OCI-LY7 (cell line): Measurements from ENCODE around the gene C10orf95. TPM values are rescaled to one million over a fixed set of nuclear protein-coding genes. Genes with fewer than 3 reads are reported as not detected.

Experiments used
- BruUV-seq: library from RNA; stranded (reverse); fragments of 400-500 nt; replicated peaks from 2 replicates; lab custom pipeline; 2021; lab: Mats Ljungman, UMichigan
- CTCF ChIA-PET: fragments of 300-600 bp; sonication (Branson Sonifier 250); formaldehyde crosslinking; loops from one replicate; lab custom pipeline; 2022; ENCODE audit warnings: antibody characterized with exemption; ENCODE audit not compliant: unreplicated experiment; lab: Charles Lee
- POLR2A ChIA-PET: fragments of 300-600 bp; sonication (Branson Sonifier 250); formaldehyde crosslinking; loops from one replicate; lab custom pipeline; 2022; ENCODE audit warnings: antibody characterized with exemption; lab: Charles Lee
- DNase-seq: peaks from one replicate; pipeline ENCODE4 v3.0.0-alpha.2; 2015; ENCODE audit warnings: low spot score
- H2AFZ ChIP-seq: fragments of 200-600 bp; sonication (generic), shearing (Covaris generic); 2 replicates; pipeline ENCODE4 v1.6.1; 2014; ENCODE audit warnings: mild to moderate bottlenecking, antibody characterized with exemption, low read length, moderate library complexity
- H3K27ac ChIP-seq: fragments of 200-600 bp; sonication (generic); 2 replicates; pipeline ENCODE4 v1.5.1; 2014; ENCODE audit warnings: mixed run types, low read depth, mild to moderate bottlenecking, moderate library complexity, low read length, inconsistent platforms; ENCODE audit not compliant: poor library complexity, severe bottlenecking
- H3K36me3 ChIP-seq: fragments of 200-600 bp; sonication (generic); 2 replicates; pipeline ENCODE4 v1.6.1; 2014; ENCODE audit warnings: mild to moderate bottlenecking, antibody characterized with exemption, low read length, moderate library complexity, mixed read lengths; ENCODE audit not compliant: insufficient read depth
- H3K4me1 ChIP-seq: fragments of 200-600 bp; sonication (generic); 2 replicates; pipeline ENCODE4 v1.5.1; 2014; ENCODE audit warnings: mild to moderate bottlenecking, low read length; ENCODE audit not compliant: insufficient read depth, poor library complexity, severe bottlenecking
- H3K4me2 ChIP-seq: fragments of 200-600 bp; sonication (generic); 2 replicates; pipeline ENCODE4 v1.6.1; 2014; ENCODE audit warnings: mild to moderate bottlenecking, low read length
- H3K4me3 ChIP-seq: fragments of 200-600 bp; sonication (generic); 2 replicates; pipeline ENCODE4 v1.5.1; 2014; ENCODE audit warnings: mild to moderate bottlenecking, low read depth, low read length; ENCODE audit not compliant: poor library complexity, severe bottlenecking
- H3K79me2 ChIP-seq: fragments of 200-600 bp; sonication (generic); 2 replicates; pipeline ENCODE4 v1.6.1; 2016; ENCODE audit warnings: low read depth, mild to moderate bottlenecking, low read length, moderate library complexity, mixed read lengths; ENCODE audit not compliant: insufficient read depth
- H3K9me2 ChIP-seq: fragments of 200-600 bp; sonication (generic); 2 replicates; pipeline ENCODE4 v1.6.1; 2016; ENCODE audit warnings: mild to moderate bottlenecking, low read length, mixed read lengths; ENCODE audit not compliant: insufficient read depth
- H3K9me3 ChIP-seq: fragments of 200-600 bp; sonication (generic); 2 replicates; pipeline ENCODE4 v1.6.1; 2014; ENCODE audit warnings: mild to moderate bottlenecking, mixed run types, low read length, mixed read lengths
- H4K20me1 ChIP-seq: fragments of 200-600 bp; sonication (generic); 2 replicates; pipeline ENCODE4 v1.6.1; 2014; ENCODE audit warnings: mild to moderate bottlenecking, antibody characterized with exemption, low read length, moderate library complexity, mixed read lengths; ENCODE audit not compliant: insufficient read depth
- EZH2phosphoT487 ChIP-seq: fragments of 200-600 bp; sonication (generic); IDR thresholded peaks from 2 replicates; pipeline ENCODE4 v1.6.1; 2018; ENCODE audit warnings: low read depth, borderline replicate concordance, mild to moderate bottlenecking, mixed run types, antibody characterized with exemption, low read length, moderate library complexity, mixed read lengths
- intact Hi-C: fragments of 100-400 bp; cut with micrococcal nuclease; formaldehyde crosslinking; loops from one replicate; pipeline ENCODE4 v1.10.0; 2022; ENCODE audit not compliant: unreplicated experiment
- total RNA-seq, 2 experiments: library from RNA; depleted of rRNA in 1 of 2; stranded (reverse); fragments of >200 nt in 1 of 2; shearing (Covaris generic) in 1 of 2; gene quantifications; 2 replicates each; pipeline ENCODE4 v1.2.3, GENCODE V29; 2014 to 2022
- TF ChIP-seq, protein P1 (sequence below): fragments of 200-600 bp; sonication (generic); conservative IDR thresholded peaks from 2 replicates; pipeline ENCODE4 v1.5.1; 2014; ENCODE audit warnings: mild to moderate bottlenecking, antibody characterized with exemption, low read length, moderate library complexity, mixed read lengths

The C10orf95 gene
- total RNA-seq, 2 experiments from 2014 or later, result 0.67 to 3.3 TPM

- no peaks in the 10 kb centered on the region for H3K79me2 ChIP-seq
- peaks cover 12% of the 10 kb centered on the region for H3K4me1 ChIP-seq
- TF ChIP-seq EZH2phosphoT487, result no peak
- TF ChIP-seq, protein P1, sequence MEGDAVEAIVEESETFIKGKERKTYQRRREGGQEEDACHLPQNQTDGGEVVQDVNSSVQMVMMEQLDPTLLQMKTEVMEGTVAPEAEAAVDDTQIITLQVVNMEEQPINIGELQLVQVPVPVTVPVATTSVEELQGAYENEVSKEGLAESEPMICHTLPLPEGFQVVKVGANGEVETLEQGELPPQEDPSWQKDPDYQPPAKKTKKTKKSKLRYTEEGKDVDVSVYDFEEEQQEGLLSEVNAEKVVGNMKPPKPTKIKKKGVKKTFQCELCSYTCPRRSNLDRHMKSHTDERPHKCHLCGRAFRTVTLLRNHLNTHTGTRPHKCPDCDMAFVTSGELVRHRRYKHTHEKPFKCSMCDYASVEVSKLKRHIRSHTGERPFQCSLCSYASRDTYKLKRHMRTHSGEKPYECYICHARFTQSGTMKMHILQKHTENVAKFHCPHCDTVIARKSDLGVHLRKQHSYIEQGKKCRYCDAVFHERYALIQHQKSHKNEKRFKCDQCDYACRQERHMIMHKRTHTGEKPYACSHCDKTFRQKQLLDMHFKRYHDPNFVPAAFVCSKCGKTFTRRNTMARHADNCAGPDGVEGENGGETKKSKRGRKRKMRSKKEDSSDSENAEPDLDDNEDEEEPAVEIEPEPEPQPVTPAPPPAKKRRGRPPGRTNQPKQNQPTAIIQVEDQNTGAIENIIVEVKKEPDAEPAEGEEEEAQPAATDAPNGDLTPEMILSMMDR, result no peak
- no peak for DNase-seq
- no peaks in the 10 kb centered on the region for H3K9me3 ChIP-seq
- no peak overlapping the region for H3K27ac ChIP-seq
- no peaks in the 10 kb centered on the region for H3K9me2 ChIP-seq
- CTCF ChIA-PET, result no interaction called here
- intact Hi-C loops, result no loop called here
- H4K20me1 ChIP-seq, result no peaks in the 10 kb centered on the region
- H3K4me3 ChIP-seq, result no peak overlapping the region
- POLR2A ChIA-PET, result no interaction called here
- no peak overlapping the region for H3K4me2 ChIP-seq
- peaks cover 39% of the 10 kb centered on the region for H3K36me3 ChIP-seq
- H2AFZ ChIP-seq, result no peak overlapping the region
- BruUV-seq, result no TSS peak
These were observed 48.8 kb downstream of the C10orf95 start for GRCh38 chr10:102402512-102402896.

DNA sequence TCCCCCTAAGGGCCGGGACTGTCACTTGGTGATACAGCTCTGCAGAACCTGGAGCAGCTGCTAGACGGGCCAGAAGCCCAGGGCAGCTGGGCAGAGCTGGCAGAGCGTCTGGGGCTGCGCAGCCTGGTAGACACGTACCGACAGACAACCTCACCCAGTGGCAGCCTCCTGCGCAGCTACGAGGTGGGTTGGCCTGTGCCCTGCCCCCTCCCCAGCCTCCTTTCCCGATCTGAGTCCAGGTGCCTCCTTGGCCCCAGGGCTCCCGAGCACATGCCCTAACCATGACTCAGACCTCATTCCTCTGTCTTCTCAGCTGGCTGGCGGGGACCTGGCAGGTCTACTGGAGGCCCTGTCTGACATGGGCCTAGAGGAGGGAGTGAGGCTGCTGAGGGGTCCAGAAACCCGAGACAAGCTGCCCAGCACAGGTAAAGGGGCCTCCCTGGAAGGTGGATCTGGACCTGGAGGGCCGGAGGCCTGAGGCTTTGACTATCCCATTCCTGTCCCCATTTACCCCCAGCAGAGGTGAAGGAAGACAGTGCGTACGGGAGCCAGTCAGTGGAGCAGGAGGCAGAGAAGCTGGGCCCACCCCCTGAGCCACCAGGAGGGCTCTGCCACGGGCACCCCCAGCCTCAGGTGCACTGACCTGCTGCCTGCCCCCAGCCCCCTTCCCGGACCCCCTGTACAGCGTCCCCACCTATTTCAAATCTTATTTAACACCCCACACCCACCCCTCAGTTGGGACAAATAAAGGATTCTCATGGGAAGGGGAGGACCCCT lies 49.4 kb downstream of the C10orf95 start:
- Histone ChIP-seq H3K4me1 (peaks cover 12% of the 10 kb centered on the region), H3K9me2 (no peaks in the 10 kb centered on the region), H3K79me2 (no peaks in the 10 kb centered on the region), H3K4me3 (no peak overlapping the region), H4K20me1 (no peaks in the 10 kb centered on the region), H3K9me3 (no peaks in the 10 kb centered on the region), H3K36me3 (peaks cover 41% of the 10 kb centered on the region), H3K27ac (no peak overlapping the region), H2AFZ (no peak overlapping the region), H3K4me2 (no peak overlapping the region)
- BruUV-seq, result no TSS peak
- TF ChIP-seq, protein P1, result no peak
- no peak for TF ChIP-seq EZH2phosphoT487
- ChIA-PET POLR2A (no interaction called here), CTCF (no interaction called here)
- DNase-seq, result no peak
- intact Hi-C loops, result no loop called here

GRCh38 chr10:102401342-102401654 lies 50.0 kb downstream of the C10orf95 start:
- Histone ChIP-seq H3K9me3 (no peaks in the 10 kb centered on the region), H3K4me3 (no peak overlapping the region), H3K4me1 (peaks cover 18% of the 10 kb centered on the region), H3K9me2 (no peaks in the 10 kb centered on the region), H3K36me3 (peaks cover 43% of the 10 kb centered on the region), H4K20me1 (no peaks in the 10 kb centered on the region), H2AFZ (no peak overlapping the region), H3K79me2 (peaks cover 3% of the 10 kb centered on the region; the same call in 1 of the 2 replicates), H3K4me2 (no peak overlapping the region), H3K27ac (no peak overlapping the region)
- CTCF ChIA-PET, result no interaction called here
- no TSS peak for BruUV-seq
- POLR2A ChIA-PET, result no interaction called here
- no peak for TF ChIP-seq EZH2phosphoT487
- intact Hi-C loops, result no loop called here
- DNase-seq, result no peak
